ENCODE results near the gene UCK1. TPM values are rescaled to one million over a fixed set of nuclear protein-coding genes. Genes with fewer than 3 reads are reported as not detected.

The UCK1 gene
- total RNA-seq, 1 experiment from 2014 or later = 31.7 TPM

- TF ChIP-seq, protein P1, sequence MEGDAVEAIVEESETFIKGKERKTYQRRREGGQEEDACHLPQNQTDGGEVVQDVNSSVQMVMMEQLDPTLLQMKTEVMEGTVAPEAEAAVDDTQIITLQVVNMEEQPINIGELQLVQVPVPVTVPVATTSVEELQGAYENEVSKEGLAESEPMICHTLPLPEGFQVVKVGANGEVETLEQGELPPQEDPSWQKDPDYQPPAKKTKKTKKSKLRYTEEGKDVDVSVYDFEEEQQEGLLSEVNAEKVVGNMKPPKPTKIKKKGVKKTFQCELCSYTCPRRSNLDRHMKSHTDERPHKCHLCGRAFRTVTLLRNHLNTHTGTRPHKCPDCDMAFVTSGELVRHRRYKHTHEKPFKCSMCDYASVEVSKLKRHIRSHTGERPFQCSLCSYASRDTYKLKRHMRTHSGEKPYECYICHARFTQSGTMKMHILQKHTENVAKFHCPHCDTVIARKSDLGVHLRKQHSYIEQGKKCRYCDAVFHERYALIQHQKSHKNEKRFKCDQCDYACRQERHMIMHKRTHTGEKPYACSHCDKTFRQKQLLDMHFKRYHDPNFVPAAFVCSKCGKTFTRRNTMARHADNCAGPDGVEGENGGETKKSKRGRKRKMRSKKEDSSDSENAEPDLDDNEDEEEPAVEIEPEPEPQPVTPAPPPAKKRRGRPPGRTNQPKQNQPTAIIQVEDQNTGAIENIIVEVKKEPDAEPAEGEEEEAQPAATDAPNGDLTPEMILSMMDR (conservative IDR thresholded peaks at IDR 0.05) = no peak
- no peak for TF ChIP-seq EZH2 (IDR thresholded peaks at IDR 0.05; ENCODE audit: low read depth)
- H3K9me3 ChIP-seq (ENCODE audit: insufficient read depth, low read depth) = no peaks in the 10 kb centered on the region
- H3K27ac ChIP-seq = no peak overlapping the region
- H3K4me3 ChIP-seq = no peak overlapping the region
- BruUV-seq (replicated peaks) = no TSS peak
- no peak overlapping the region for H2AFZ ChIP-seq
- H4K20me1 ChIP-seq (ENCODE audit: insufficient read depth) = peaks cover 62% of the 10 kb centered on the region
- no peak overlapping the region for H3K4me2 ChIP-seq
- peaks cover 21% of the 10 kb centered on the region for H3F3A ChIP-seq (ENCODE audit: insufficient read depth, low read depth)
- peaks cover 16% of the 10 kb centered on the region; the same call in 1 of the 2 replicates for H3K79me2 ChIP-seq (ENCODE audit: low read depth)
- H3K4me1 ChIP-seq (replicated peaks; ENCODE audit: insufficient read depth) = no peaks in the 10 kb centered on the region
- intact Hi-C loops (cut with micrococcal nuclease; ENCODE audit: unreplicated experiment) = no loop called here
- ChIA-PET CTCF (no interaction called here), POLR2A (ENCODE audit: unreplicated experiment) (no interaction called here)
- no peaks in the 10 kb centered on the region for H3K9me2 ChIP-seq (ENCODE audit: insufficient read depth)
- no peaks in the 10 kb centered on the region for H3K27me3 ChIP-seq (ENCODE audit: insufficient read depth, low read depth)
- peaks cover 11% of the 10 kb centered on the region for H3K36me3 ChIP-seq (ENCODE audit: low read depth)
- DNase-seq = no peak
Measured at GRCh38 chr9:131477816-131478419, 53.1 kb downstream of the UCK1 start.

GRCh38 chr9:131477367-131477766, 53.7 kb downstream of the UCK1 start:
- Histone ChIP-seq H3K9me3 (ENCODE audit: insufficient read depth, low read depth) (no peaks in the 10 kb centered on the region), H3K36me3 (ENCODE audit: low read depth) (peaks cover 15% of the 10 kb centered on the region), H3F3A (ENCODE audit: insufficient read depth, low read depth) (peaks cover 22% of the 10 kb centered on the region), H3K9me2 (ENCODE audit: insufficient read depth) (no peaks in the 10 kb centered on the region), H3K79me2 (ENCODE audit: low read depth) (peaks cover 16% of the 10 kb centered on the region; the same call in 1 of the 2 replicates), H3K27me3 (ENCODE audit: insufficient read depth, low read depth) (no peaks in the 10 kb centered on the region), H3K4me1 (replicated peaks; ENCODE audit: insufficient read depth) (no peaks in the 10 kb centered on the region), H4K20me1 (ENCODE audit: insufficient read depth) (peaks cover 65% of the 10 kb centered on the region), H3K4me2 (no peak overlapping the region), H3K4me3 (no peak overlapping the region), H2AFZ (no peak overlapping the region), H3K27ac (no peak overlapping the region)
- intact Hi-C loops (cut with micrococcal nuclease; ENCODE audit: unreplicated experiment) = no loop called here
- BruUV-seq (replicated peaks) = no TSS peak
- TF ChIP-seq, protein P1 (conservative IDR thresholded peaks at IDR 0.05) = no peak
- no peak for TF ChIP-seq EZH2 (IDR thresholded peaks at IDR 0.05; ENCODE audit: low read depth)
- DNase-seq = no peak
- CTCF ChIA-PET = no interaction called here
- POLR2A ChIA-PET (ENCODE audit: unreplicated experiment) = no interaction called here

DNA sequence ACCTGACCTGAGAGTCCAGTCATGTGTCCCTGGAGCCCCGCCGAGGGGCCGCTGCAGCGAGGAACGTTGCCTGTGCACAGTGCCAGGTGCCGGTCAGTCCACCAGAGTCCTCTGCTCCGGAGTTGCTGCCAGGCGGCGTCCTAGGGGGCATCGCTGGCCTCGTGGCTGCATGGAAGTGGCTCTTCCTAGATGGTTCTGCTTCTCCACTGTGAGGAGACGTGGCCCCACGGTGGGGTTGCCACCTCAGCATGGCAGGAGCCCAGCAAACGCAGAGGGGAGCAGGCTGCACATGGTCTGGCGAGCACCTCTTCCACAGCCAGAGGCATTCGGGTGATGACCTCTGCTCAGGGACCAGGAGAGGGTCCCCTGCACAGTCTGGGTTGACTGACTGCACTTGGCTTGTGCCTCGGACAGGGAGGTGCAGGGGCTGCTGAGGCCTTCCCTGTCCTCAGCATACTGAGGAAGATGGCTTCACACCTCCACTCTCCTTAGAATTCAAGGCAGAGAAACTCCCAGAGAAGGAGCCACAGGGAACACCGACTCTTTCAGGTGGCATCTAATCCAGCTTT, 54.2 kb downstream of the UCK1 start:
- peaks cover 18% of the 10 kb centered on the region for H3K36me3 ChIP-seq (ENCODE audit: low read depth)
- DNase-seq = no peak
- CTCF ChIA-PET = no interaction called here
- no TSS peak for BruUV-seq (replicated peaks)
- POLR2A ChIA-PET (ENCODE audit: unreplicated experiment) = no interaction called here
- H3K9me3 ChIP-seq (ENCODE audit: insufficient read depth, low read depth) = no peaks in the 10 kb centered on the region
- H3F3A ChIP-seq (ENCODE audit: insufficient read depth, low read depth) = peaks cover 19% of the 10 kb centered on the region
- H3K4me2 ChIP-seq = no peak overlapping the region
- no peak overlapping the region for H2AFZ ChIP-seq
- TF ChIP-seq, protein P1 (conservative IDR thresholded peaks at IDR 0.05) = no peak
- TF ChIP-seq EZH2 (IDR thresholded peaks at IDR 0.05; ENCODE audit: low read depth) = no peak
- H3K27ac ChIP-seq = no peak overlapping the region
- no peaks in the 10 kb centered on the region for H3K4me1 ChIP-seq (replicated peaks; ENCODE audit: insufficient read depth)
- H3K9me2 ChIP-seq (ENCODE audit: insufficient read depth) = no peaks in the 10 kb centered on the region
- intact Hi-C loops (cut with micrococcal nuclease; ENCODE audit: unreplicated experiment) = no loop called here
- H3K27me3 ChIP-seq (ENCODE audit: insufficient read depth, low read depth) = no peaks in the 10 kb centered on the region
- H3K4me3 ChIP-seq = no peak overlapping the region
- H3K79me2 ChIP-seq (ENCODE audit: low read depth) = peaks cover 19% of the 10 kb centered on the region; the same call in 1 of the 2 replicates
- peaks cover 63% of the 10 kb centered on the region for H4K20me1 ChIP-seq (ENCODE audit: insufficient read depth)
